Activated CD4-positive, CD25-positive, alpha-beta regulatory T cell treated with anti-CD3 and anti-CD28 coated beads, Interleukin-2, amount 50 U/mL, for 16 hours (primary cell): Measurements from ENCODE around the gene DIPK1C.
"Not testable (repeated sequence)": the region's sequence is repeated elsewhere in the genome, so short reads cannot be mapped to it uniquely, and the experiment has no call there.

Source experiments
- DNase-seq: peaks from one replicate; pipeline ENCODE4 v3.0.0-alpha.2; 2020; ENCODE audit warnings: low read depth, low spot score

Gene DIPK1C

GRCh38 chr18:74457043-74457724, at the start of gene DIPK1C:
DIPK1C (minus strand) TSS chr18:74457308; CDS start chr18:74457259, 49 bp downstream.
- no peak for DNase-seq

- no peak for DNase-seq
Observed at GRCh38 chr18:74506448-74507084, 49.5 kb upstream of the DIPK1C start.

- DNase-seq: no peak
Observed at GRCh38 chr18:74505776-74506175, 48.7 kb upstream of the DIPK1C start.

- no peak for DNase-seq
Observed at GRCh38 chr18:74503137-74503536, 46.0 kb upstream of the DIPK1C start.

- DNase-seq: no peak
Observed at GRCh38 chr18:74501386-74501785, 44.3 kb upstream of the DIPK1C start.

- not testable (repeated sequence) for DNase-seq
Observed at GRCh38 chr18:74500774-74501173, 43.7 kb upstream of the DIPK1C start.

GRCh38 chr18:74500372-74500771, 43.3 kb upstream of the DIPK1C start:
- DNase-seq: no peak

- DNase-seq: no peak
Observed at GRCh38 chr18:74499633-74500032, 42.5 kb upstream of the DIPK1C start.

GRCh38 chr18:74498712-74499627, 41.9 kb upstream of the DIPK1C start:
- DNase-seq: peak; percentile 56

- no peak for DNase-seq
Observed at GRCh38 chr18:74497778-74498177, 40.7 kb upstream of the DIPK1C start.

- DNase-seq: no peak
Observed at GRCh38 chr18:74497324-74497676, 40.2 kb upstream of the DIPK1C start.

- DNase-seq: no peak
Observed at GRCh38 chr18:74496508-74497323, 39.6 kb upstream of the DIPK1C start.

- peak; percentile 96 for DNase-seq
Observed at GRCh38 chr18:74495581-74496507, 38.7 kb upstream of the DIPK1C start, which contains the start of gene CNDP2. CNDP2 (plus strand) TSS chr18:74496363; CDS start chr18:74499974, 3,611 bp downstream.

GRCh38 chr18:74494514-74494913, 37.4 kb upstream of the DIPK1C start:
- DNase-seq: no peak

GRCh38 chr18:74493689-74494088, 36.6 kb upstream of the DIPK1C start:
- DNase-seq: peak; percentile 37

GRCh38 chr18:74492259-74492658, 35.2 kb upstream of the DIPK1C start:
- no peak for DNase-seq

GRCh38 chr18:74489676-74490075, 32.6 kb upstream of the DIPK1C start:
- DNase-seq: no peak

GRCh38 chr18:74488864-74489263, 31.8 kb upstream of the DIPK1C start:
- DNase-seq: no peak

GRCh38 chr18:74488354-74488753, 31.2 kb upstream of the DIPK1C start:
- no peak for DNase-seq

GRCh38 chr18:74486119-74486849, 29.2 kb upstream of the DIPK1C start:
- DNase-seq: no peak
